Measurements from ENCODE around the gene CALR. TPM values are rescaled to one million over a fixed set of nuclear protein-coding genes. Genes with fewer than 3 reads are reported as not detected.

Gene CALR
- total and polyA plus RNA-seq, 9 of the 15 experiments (the other 6 are each of a cell fraction or from before 2014, with no cell fraction given): 126 to 811 (median 642) TPM

DNA sequence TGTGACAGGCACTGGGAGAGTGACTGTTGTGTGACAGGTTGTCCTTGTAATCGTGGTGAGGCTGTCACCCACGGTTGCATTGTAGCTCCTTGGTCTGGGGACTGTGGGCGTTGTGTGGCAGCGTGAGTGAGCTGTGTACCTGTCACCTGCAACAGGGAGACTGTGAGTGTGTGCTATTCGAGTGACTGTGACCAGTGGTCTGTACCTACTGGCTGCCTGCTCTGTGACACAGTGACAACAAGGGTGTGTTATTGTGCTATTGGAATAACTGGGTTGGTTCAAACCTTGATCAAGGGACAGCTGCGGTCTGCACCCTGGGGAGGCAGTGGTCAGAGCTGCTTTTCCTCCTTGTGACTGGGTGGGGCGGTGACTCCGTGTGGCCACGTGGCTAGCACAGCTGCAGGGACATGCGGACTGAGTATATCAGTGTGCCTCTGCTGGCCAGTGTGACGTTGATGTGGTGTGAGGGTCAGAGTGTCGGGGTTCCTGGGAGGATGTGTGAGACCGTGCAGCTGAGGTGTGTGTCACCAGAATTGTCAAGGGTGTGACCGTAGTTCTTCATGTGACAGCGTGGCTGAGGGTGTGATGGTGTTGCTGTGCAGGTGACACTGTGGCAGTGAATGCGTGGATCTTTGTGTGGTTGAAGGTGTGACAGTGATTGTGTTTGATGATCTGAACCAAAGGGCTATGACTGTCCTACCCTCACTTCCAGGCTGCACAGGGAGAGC lies 46.8 kb downstream of the CALR start (continued):
- TF ChIP-seq, protein P1, sequence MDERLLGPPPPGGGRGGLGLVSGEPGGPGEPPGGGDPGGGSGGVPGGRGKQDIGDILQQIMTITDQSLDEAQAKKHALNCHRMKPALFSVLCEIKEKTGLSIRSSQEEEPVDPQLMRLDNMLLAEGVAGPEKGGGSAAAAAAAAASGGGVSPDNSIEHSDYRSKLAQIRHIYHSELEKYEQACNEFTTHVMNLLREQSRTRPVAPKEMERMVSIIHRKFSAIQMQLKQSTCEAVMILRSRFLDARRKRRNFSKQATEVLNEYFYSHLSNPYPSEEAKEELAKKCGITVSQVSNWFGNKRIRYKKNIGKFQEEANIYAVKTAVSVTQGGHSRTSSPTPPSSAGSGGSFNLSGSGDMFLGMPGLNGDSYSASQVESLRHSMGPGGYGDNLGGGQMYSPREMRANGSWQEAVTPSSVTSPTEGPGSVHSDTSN (CRISPR knock-in tag; IDR thresholded peaks at IDR 0.05; ENCODE audit: low read depth): no peak
- TF ChIP-seq, protein P1 (tag; conservative IDR thresholded peaks at IDR 0.05; ENCODE audit: low read depth): no peak
- TF ChIP-seq, protein P2, sequence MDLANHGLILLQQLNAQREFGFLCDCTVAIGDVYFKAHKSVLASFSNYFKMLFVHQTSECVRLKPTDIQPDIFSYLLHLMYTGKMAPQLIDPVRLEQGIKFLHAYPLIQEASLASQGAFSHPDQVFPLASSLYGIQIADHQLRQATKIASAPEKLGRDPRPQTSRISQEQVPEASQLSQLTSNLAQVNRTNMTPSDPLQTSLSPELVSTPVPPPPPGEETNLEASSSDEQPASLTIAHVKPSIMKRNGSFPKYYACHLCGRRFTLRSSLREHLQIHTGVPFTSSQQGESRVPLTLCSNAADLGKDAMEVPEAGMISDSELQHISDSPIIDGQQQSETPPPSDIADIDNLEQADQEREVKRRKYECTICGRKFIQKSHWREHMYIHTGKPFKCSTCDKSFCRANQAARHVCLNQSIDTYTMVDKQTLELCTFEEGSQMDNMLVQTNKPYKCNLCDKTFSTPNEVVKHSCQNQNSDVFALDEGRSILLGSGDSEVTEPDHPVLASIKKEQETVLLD (IDR thresholded peaks at IDR 0.05): peak; percentile 43; the same call in 1 of the 2 replicates
- TF ChIP-seq ZNF384 (IDR thresholded peaks at IDR 0.05; ENCODE audit: low read depth, low read length): no peak
- TF ChIP-seq, protein P3, sequence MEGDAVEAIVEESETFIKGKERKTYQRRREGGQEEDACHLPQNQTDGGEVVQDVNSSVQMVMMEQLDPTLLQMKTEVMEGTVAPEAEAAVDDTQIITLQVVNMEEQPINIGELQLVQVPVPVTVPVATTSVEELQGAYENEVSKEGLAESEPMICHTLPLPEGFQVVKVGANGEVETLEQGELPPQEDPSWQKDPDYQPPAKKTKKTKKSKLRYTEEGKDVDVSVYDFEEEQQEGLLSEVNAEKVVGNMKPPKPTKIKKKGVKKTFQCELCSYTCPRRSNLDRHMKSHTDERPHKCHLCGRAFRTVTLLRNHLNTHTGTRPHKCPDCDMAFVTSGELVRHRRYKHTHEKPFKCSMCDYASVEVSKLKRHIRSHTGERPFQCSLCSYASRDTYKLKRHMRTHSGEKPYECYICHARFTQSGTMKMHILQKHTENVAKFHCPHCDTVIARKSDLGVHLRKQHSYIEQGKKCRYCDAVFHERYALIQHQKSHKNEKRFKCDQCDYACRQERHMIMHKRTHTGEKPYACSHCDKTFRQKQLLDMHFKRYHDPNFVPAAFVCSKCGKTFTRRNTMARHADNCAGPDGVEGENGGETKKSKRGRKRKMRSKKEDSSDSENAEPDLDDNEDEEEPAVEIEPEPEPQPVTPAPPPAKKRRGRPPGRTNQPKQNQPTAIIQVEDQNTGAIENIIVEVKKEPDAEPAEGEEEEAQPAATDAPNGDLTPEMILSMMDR (IDR thresholded peaks at IDR 0.05 in 2 of 3, conservative IDR thresholded peaks at IDR 0.05 in 1 of 3; ENCODE audit: insufficient read depth in 2 of 3, low read depth in 1 of 3, low read length in 3 of 3): peak in 2 of 3 experiments; percentile 23 to 32; a peak in 1 of 6 replicates
- no peak for TF ChIP-seq ZNF3 (CRISPR knock-in tag; IDR thresholded peaks at IDR 0.05)
- no peak for TF ChIP-seq KDM5B (IDR thresholded peaks at IDR 0.05; ENCODE audit: insufficient replicate concordance, low read depth, low read length)
- no peak for TF ChIP-seq ARNT (IDR thresholded peaks at IDR 0.05)
- TF ChIP-seq FOXP1 (CRISPR knock-in tag; IDR thresholded peaks at IDR 0.05): peak; percentile 76; the same call in 1 of the 2 replicates
- TF ChIP-seq DIDO1 (tag; IDR thresholded peaks at IDR 0.05; ENCODE audit: low read depth): no peak
- no peak for TF ChIP-seq ZNF311 (CRISPR knock-in tag; IDR thresholded peaks at IDR 0.05)
- TF ChIP-seq HCFC1 (IDR thresholded peaks at IDR 0.05; ENCODE audit: low read depth, low read length): no peak
- no peak for TF ChIP-seq HNRNPK (IDR thresholded peaks at IDR 0.05; ENCODE audit: low read depth, low read length, poor library complexity, severe bottlenecking)
- TF ChIP-seq TRIM24 (IDR thresholded peaks at IDR 0.05): peak in 1 of 2 experiments; percentile 40; a peak in 1 of 4 replicates
- TF ChIP-seq NFE2L1 (tag; IDR thresholded peaks at IDR 0.05; ENCODE audit: borderline replicate concordance, low read depth): no peak
- no peak; the same call in 1 of the 2 replicates for TF ChIP-seq ZNF766 (CRISPR knock-in tag; conservative IDR thresholded peaks at IDR 0.05)
- no peak for TF ChIP-seq ZNF586 (CRISPR knock-in tag; conservative IDR thresholded peaks at IDR 0.05)
- TF ChIP-seq L3MBTL2 (IDR thresholded peaks at IDR 0.05): peak; percentile 97
- TF ChIP-seq HMG20A (CRISPR knock-in tag; conservative IDR thresholded peaks at IDR 0.05): no peak
- no peak for TF ChIP-seq ZNF121 (CRISPR knock-in tag; conservative IDR thresholded peaks at IDR 0.05)
- no peak for TF ChIP-seq PCBP1 (IDR thresholded peaks at IDR 0.05; ENCODE audit: low read depth, low read length, poor library complexity, severe bottlenecking)
